Panc1 (cell line): ENCODE data around the gene CCT7. TPM values are rescaled to one million over a fixed set of nuclear protein-coding genes. Genes with fewer than 3 reads are reported as not detected.

Experiments
- ATAC-seq: fragments of 200-7000 bp; cut with Tn5 transposase; 2 replicates; pipeline ENCODE4 v1.9.1; 2020; ENCODE audit warnings: mild to moderate bottlenecking, moderate library complexity
- BruUV-seq: library from RNA; stranded (reverse); fragments of 400-500 nt; replicated peaks from 2 replicates; lab custom pipeline; 2021; lab: Mats Ljungman, UMichigan
- CTCF ChIA-PET: fragments of 300-600 bp; sonication (Branson Sonifier 250); formaldehyde crosslinking; loops from one replicate; lab custom pipeline; 2022; ENCODE audit warnings: antibody characterized with exemption; lab: Charles Lee
- POLR2A ChIA-PET: fragments of 300-600 bp; sonication (Branson Sonifier 250); formaldehyde crosslinking; loops from one replicate; lab custom pipeline; 2022; ENCODE audit warnings: antibody characterized with exemption; lab: Charles Lee
- DNase-seq: peaks from one replicate; pipeline ENCODE4 v3.0.0-alpha.2; 2010; ENCODE audit warnings: low read depth, low spot score
- H3K27ac ChIP-seq: 2 replicates; pipeline ENCODE4 v1.5.1; 2011; ENCODE audit warnings: mild to moderate bottlenecking, low read length, inconsistent platforms
- H3K27me3 ChIP-seq: fragments of 200-500 bp; sonication (Bioruptor generic); 2 replicates; pipeline ENCODE4 v1.6.0; 2014; ENCODE audit warnings: low read length, inconsistent platforms; ENCODE audit not compliant: control insufficient read depth, insufficient read depth
- H3K36me3 ChIP-seq: fragments of 200-500 bp; sonication (Bioruptor generic); 2 replicates; pipeline ENCODE4 v1.5.1; 2014; ENCODE audit warnings: inconsistent platforms, mild to moderate bottlenecking, low read length, moderate library complexity; ENCODE audit not compliant: control insufficient read depth, insufficient read depth
- H3K4me1 ChIP-seq: 2 replicates; pipeline ENCODE4 v1.5.1; 2011; ENCODE audit warnings: inconsistent platforms, mild to moderate bottlenecking, low read length, moderate library complexity; ENCODE audit not compliant: control insufficient read depth, insufficient read depth
- H3K4me3 ChIP-seq, 2 experiments: 2 replicates each; pipeline ENCODE4 v1.5.1; 2011 to 2012; ENCODE audit warnings: low read depth in 2 of 2, low read length in 2 of 2, mild to moderate bottlenecking in 2 of 2, inconsistent platforms in 1 of 2, moderate library complexity in 1 of 2
- H3K9me3 ChIP-seq: fragments of 200-500 bp; sonication (Bioruptor generic); 2 replicates; pipeline ENCODE4 v1.5.1; 2014; ENCODE audit warnings: low read depth, mild to moderate bottlenecking, inconsistent platforms, low read length, moderate library complexity; ENCODE audit not compliant: control insufficient read depth, insufficient read depth
- POLR2AphosphoS5 ChIP-seq: IDR thresholded peaks from 2 replicates; pipeline ENCODE4 v1.6.1; 2012; ENCODE audit warnings: mild to moderate bottlenecking, low read depth, low read length, moderate library complexity
- REST ChIP-seq, 2 experiments: IDR thresholded peaks; 2 replicates each; pipeline ENCODE4 v1.6.1; 2011 to 2012; ENCODE audit warnings: low read depth in 2 of 2, control low read depth in 1 of 2, low read length in 1 of 2, mild to moderate bottlenecking in 1 of 2, moderate library complexity in 1 of 2; ENCODE audit not compliant: insufficient read depth in 1 of 2
- SIN3A ChIP-seq: IDR thresholded peaks from 2 replicates; pipeline ENCODE4 v1.6.1; 2012; ENCODE audit warnings: low read depth, mild to moderate bottlenecking, low read length, moderate library complexity, borderline replicate concordance; ENCODE audit not compliant: insufficient read depth
- TCF7L2 ChIP-seq: IDR thresholded peaks from 2 replicates; pipeline ENCODE4 v1.6.1; 2011; ENCODE audit warnings: mild to moderate bottlenecking, low read depth, low read length, inconsistent platforms
- in situ Hi-C: cut with HindIII; loops from 2 replicates; pipeline ENCODE4 v1.10.0; 2016; ENCODE audit warnings: low sequenced_read_pairs, low pct_unique_long_range_greater_than_20kb
- intact Hi-C: fragments of 100-400 bp; cut with micrococcal nuclease; formaldehyde crosslinking; loops from one replicate; pipeline ENCODE4 v1.10.0; 2022; ENCODE audit not compliant: unreplicated experiment
- total RNA-seq: library from RNA; stranded (reverse); gene quantifications from one replicate; pipeline ENCODE4 v1.2.1, GENCODE V29; 2021; ENCODE audit not compliant: unreplicated experiment
- TF ChIP-seq, protein P1 (sequence below): fragments of 450-650 bp; IDR thresholded peaks from 2 replicates; pipeline ENCODE4 v1.5.1; 2017; ENCODE audit warnings: mild to moderate bottlenecking

CCT7 gene
- total RNA-seq, 1 experiment from 2014 or later = 426 TPM

DNA sequence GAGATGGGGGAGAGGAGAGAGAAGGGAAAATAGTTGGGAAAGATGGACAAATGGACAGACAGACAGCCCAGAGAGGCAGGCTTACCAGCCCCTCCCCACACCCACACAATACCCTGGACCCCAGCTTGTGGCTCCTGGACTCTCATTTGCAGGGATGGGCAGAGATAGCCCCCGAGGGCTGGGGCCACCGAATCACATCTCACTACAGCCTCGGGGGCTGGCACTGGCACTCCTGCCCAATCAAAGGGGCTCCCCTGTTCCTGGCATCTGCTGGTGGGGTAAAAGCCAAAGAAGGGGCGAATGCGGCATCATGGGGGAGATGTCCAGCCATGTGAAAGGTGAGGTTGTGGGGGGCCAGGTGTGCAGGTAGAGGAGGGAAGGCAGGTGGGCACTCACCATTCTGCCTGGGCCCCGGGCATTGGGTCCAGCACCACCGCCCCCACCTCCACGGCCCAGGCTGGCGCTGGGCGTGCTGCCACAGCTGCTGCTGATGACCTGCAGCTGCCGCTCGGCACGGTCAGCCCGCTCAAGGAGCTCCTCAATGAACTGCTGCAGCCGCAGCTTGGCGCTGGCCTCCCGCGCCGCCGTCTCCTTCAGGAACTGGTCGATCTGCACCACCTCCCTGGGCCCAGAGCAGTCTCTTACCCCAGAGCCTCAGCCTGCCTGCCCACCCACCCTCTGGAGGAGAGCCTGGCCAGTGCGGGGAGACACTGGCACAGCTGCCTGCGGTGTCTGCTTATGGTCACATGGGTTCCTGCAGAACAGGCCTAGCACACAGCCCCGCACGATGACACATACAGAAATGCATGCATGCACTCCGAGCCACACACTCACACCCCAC is 32.2 kb downstream of the CCT7 start:
- no peak for TF ChIP-seq TCF7L2
- no peak for TF ChIP-seq REST (IDR thresholded peaks at IDR 0.05; ENCODE audit: insufficient read depth in 1 of 2, low read depth in 2 of 2, low read length in 1 of 2)
- Histone ChIP-seq H3K36me3 (no peaks in the 10 kb centered on the region; the same call in 1 of the 2 replicates), H3K4me1 (peaks cover 4% of the 10 kb centered on the region; the same call in 1 of the 2 replicates), H3K27ac (no peak overlapping the region), H3K27me3 (no peaks in the 10 kb centered on the region), H3K9me3 (no peaks in the 10 kb centered on the region), H3K4me3 (no peak overlapping the region)
- ChIA-PET CTCF (no interaction called here), POLR2A (no interaction called here)
- no peak for ATAC-seq
- intact Hi-C loops (no loop called here), in situ Hi-C loops (no loop called here)
- BruUV-seq = no TSS peak
- DNase-seq = no peak

- BruUV-seq = no TSS peak
- no peak for DNase-seq
- no peaks in the 10 kb centered on the region; the same call in 1 of the 2 replicates for H3K36me3 ChIP-seq
- in situ Hi-C loops = no loop called here
- H3K27ac ChIP-seq = no peak overlapping the region
- TF ChIP-seq POLR2AphosphoS5 (no peak), SIN3A (no peak), REST (IDR thresholded peaks at IDR 0.05; ENCODE audit: insufficient read depth in 1 of 2, low read depth in 2 of 2, low read length in 1 of 2) (no peak), TCF7L2 (no peak)
- TF ChIP-seq, protein P1, sequence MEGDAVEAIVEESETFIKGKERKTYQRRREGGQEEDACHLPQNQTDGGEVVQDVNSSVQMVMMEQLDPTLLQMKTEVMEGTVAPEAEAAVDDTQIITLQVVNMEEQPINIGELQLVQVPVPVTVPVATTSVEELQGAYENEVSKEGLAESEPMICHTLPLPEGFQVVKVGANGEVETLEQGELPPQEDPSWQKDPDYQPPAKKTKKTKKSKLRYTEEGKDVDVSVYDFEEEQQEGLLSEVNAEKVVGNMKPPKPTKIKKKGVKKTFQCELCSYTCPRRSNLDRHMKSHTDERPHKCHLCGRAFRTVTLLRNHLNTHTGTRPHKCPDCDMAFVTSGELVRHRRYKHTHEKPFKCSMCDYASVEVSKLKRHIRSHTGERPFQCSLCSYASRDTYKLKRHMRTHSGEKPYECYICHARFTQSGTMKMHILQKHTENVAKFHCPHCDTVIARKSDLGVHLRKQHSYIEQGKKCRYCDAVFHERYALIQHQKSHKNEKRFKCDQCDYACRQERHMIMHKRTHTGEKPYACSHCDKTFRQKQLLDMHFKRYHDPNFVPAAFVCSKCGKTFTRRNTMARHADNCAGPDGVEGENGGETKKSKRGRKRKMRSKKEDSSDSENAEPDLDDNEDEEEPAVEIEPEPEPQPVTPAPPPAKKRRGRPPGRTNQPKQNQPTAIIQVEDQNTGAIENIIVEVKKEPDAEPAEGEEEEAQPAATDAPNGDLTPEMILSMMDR = no peak
- POLR2A ChIA-PET = no interaction called here
- no peaks in the 10 kb centered on the region for H3K27me3 ChIP-seq
- no peak overlapping the region for H3K4me3 ChIP-seq
- intact Hi-C loops = no loop called here
- H3K9me3 ChIP-seq = no peaks in the 10 kb centered on the region
- H3K4me1 ChIP-seq = peaks cover 4% of the 10 kb centered on the region; the same call in 1 of the 2 replicates
- ATAC-seq = no peak
- CTCF ChIA-PET = no interaction called here
Observed at GRCh38 chr2:73267008-73267407, 32.9 kb downstream of the CCT7 start.
